CMK (cell line): ENCODE measurements around the gene RHOH.

Experiments
- DNase-seq: peaks from one replicate; pipeline ENCODE4 v3.0.0-alpha.2; 2010; ENCODE audit warnings: low read depth

The RHOH gene

GRCh38 chr4:40190019-40190418 is 6.8 kb upstream of the RHOH start:
- DNase-seq: no peak

GRCh38 chr4:40190465-40190864 is 6.4 kb upstream of the RHOH start:
- DNase-seq: no peak

- no peak for DNase-seq
These were observed 5.7 kb upstream of the RHOH start for GRCh38 chr4:40190880-40191815.

GRCh38 chr4:40192114-40193015 is 4.5 kb upstream of the RHOH start:
- no peak for DNase-seq

- DNase-seq: no peak
These were observed 3.7 kb upstream of the RHOH start for GRCh38 chr4:40193016-40193571.

- no peak for DNase-seq
These were observed 3.3 kb upstream of the RHOH start for GRCh38 chr4:40193578-40193977.

GRCh38 chr4:40194602-40195161 is 2.1 kb upstream of the RHOH start:
- no peak for DNase-seq

- DNase-seq: no peak
These were observed 1.4 kb upstream of the RHOH start for GRCh38 chr4:40195182-40196177.

- DNase-seq: no peak
These were observed 559 bp upstream of the RHOH start for GRCh38 chr4:40196272-40196671.

- DNase-seq: no peak
These were observed 1.3 kb downstream of the RHOH start for GRCh38 chr4:40197879-40198689.

GRCh38 chr4:40199179-40199670 is 2.4 kb downstream of the RHOH start:
- no peak for DNase-seq

GRCh38 chr4:40199999-40200874 is 3.4 kb downstream of the RHOH start:
- DNase-seq: no peak

- no peak for DNase-seq
These were observed 4.3 kb downstream of the RHOH start for GRCh38 chr4:40200875-40201801.

GRCh38 chr4:40201898-40202297 is 5.1 kb downstream of the RHOH start:
- no peak for DNase-seq

GRCh38 chr4:40202474-40202873 is 5.6 kb downstream of the RHOH start:
- DNase-seq: no peak

- no peak for DNase-seq
These were observed 7.9 kb downstream of the RHOH start for GRCh38 chr4:40204507-40205258.
